HG02870 (cell line): ENCODE data around the gene BST2.

Experiments used
- ATAC-seq: cut with Tn5 transposase; IDR thresholded peaks from one replicate; pipeline ENCODE4 v1.9.1; 2021; ENCODE audit warnings: mild to moderate bottlenecking, moderate library complexity; ENCODE audit not compliant: unreplicated experiment

BST2 gene, protein sequence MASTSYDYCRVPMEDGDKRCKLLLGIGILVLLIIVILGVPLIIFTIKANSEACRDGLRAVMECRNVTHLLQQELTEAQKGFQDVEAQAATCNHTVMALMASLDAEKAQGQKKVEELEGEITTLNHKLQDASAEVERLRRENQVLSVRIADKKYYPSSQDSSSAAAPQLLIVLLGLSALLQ

DNA sequence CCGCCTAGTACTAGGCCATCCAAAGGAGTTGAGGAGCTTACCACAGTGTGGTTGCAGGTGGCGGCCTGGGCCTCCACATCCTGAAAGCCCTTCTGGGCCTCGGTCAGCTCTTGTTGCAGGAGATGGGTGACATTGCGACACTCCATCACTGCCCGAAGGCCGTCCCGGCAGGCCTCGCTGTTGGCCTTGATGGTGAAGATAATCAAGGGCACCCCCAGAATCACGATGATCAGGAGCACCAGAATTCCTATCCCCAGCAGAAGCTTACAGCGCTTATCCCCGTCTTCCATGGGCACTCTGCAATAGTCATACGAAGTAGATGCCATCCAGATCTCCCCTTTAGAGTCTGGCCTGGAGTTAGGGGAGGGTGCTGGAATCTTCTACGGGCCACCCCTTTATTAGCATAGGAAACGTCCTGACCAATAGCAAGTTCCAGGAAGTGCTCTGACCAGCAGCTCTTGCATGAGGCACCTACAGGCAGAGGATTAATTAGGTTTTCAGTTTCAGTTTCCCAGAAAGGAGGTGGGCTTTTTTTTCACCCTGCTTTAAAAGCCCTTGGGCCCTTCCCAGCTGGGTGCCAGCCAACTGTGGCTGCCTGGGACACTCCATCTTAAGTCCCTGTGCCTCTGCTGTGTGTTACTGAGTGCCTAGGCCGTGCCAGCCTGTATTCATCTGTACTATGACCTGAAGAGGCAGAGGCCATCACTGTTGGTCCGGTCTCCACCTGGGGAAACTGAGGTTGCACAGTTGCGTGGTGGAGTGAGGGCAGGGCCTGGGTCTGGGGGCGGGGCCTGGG lies at the start of gene BST2:
BST2 (minus strand) TSS at position 381 of the 796 bp plus-strand sequence; CDS start at position 326, 55 bp downstream.
- ATAC-seq, result peak; percentile 79

DNA sequence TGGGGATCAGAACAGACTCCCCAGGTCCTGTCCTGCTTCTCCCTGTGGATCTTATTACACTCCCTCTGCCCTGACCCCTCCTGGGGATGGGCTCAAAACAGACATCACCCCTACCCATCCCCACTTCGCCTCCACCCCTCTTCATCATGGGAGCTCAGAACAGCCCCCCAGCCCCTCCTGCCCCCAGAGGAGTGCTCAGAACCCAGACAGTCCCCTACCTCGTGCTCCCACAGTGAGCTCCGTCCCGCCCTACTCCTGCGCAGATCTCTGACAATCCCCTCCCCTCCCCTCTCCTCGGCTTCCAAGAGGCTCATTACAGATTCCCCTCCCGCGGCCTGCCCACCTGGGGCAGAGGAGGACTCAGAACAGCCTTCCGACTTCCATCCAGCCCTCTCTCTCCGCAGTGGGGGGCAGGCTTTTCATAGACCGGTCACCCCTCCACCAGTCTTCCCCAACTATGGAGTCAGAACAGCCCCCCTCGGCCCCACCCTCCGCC lies 49.2 kb upstream of the BST2 start:
- no peak for ATAC-seq

DNA sequence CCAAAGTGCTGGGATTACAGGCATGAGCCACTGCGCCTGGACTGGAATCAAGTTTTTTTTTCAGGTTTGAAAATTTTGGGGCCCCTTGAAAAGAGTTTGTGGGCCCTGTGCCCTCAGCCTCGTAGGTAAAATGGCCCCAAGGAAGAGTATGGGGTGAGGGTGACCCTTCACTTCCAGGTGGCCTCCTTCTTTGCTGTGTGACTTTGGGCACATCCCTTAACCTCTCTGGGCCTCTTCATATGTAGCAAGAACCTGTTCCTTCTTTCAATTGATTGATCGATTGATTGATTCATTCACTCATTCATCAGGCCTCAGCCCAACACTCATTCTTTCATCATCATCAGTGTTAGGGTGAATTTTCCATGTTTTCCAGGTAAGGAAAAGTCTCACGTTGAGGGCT lies 46.4 kb upstream of the BST2 start:
- ATAC-seq, result no peak

DNA sequence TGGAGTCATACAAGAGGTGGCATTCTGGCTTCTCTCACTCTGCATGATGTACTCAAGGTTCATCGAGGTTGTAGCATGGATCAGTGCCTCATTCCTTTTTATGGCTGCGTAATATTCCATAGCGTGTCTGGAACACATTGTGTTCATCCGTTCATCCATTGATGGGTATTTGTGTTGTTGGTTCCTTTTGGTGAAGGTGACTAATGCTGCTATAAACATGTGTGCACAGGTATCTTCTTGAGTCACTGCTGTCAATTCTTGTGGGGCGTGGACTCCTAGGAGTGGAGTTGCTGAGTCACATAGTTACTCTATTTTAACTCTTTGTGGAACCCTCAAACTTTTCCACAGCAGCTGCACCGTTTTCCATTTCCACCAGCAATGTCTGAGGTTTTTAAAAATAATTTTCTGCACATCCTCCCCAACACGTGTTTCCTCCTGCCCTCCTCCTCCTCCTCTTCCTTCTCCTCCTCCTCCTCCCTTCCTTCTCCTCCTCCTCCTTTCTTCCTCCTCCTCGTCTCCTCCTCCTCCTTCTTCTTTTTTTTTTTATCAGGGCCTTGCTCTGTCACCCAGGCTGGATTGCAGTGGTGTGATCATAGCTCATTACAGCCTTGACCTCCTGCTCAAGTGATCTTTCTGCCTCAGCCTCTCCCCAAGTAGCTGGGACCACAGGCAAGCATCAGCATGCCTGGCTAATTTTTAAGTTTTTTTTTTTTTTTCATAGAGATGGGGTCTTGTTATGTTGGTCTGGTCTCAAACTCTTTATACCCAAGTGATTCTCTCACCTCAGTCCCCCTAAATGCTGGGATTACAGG lies 45.0 kb upstream of the BST2 start:
- peak; percentile 55 for ATAC-seq

DNA sequence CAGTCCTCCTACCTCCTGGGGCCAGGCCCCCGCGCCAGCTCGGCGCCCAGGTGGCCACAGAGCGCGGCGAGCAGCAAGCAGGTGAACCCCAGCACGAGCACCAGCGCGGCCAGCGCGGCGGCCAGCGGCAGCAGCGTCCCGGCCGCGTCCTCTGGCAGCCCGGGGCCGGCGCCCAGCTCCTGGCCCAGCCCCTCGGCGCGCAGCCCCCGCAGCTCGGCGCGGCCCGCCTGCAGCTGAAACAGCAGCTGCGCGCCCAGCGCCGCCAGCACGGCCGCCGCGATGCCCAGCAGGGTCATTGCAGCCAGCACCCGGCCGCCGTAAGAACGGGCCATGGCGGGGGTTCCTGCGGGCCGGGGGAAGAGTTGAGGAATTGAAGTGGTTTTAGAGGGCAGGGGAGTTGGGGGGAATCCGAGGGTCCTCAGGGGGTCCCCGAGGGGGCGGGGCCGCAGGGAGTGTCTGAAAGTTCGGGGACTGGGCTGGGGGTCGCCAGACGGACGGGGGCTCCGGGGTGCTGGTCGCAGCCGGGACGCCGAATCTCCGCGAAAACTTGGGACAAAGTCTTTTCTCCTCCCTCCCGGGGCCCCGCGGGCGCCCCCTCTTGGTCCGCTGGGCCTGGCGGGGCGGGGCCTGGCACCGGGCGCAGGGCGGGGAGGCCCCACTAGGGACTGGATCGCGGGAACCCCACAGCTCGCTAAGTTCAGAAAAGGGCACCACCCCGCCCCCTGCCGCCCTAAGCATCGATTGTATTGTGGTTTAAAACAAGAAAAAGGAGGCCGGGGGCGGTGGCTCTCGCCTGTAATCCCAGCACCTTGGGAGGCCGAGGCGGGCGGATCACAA lies 42.9 kb upstream of the BST2 start, which contains the start of gene TMEM221:
TMEM221 (minus strand) TSS at position 538 of the 837 bp plus-strand sequence; CDS start at position 332, 206 bp downstream.
- no peak for ATAC-seq

DNA sequence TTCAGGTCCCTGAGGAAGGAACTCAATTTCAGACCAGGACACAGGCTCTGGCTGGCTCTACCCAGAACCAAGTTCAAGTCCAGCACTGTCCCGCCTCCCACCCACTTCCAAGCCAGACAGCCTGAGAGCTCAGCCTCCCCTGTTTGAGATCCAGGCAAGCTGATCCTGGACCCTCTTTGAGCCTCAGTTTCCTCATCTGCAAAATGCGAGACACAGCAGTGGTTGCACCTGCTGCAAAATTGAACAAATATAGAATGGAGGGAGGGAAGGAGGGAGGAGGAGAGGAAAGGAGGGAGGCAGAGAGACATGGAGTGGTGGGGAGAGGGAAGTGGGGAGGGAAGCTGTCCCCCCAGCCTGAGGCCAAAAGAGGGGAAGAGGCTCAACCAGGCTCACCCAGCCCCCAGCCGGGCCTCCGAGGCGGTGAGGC lies 42.3 kb upstream of the BST2 start:
- ATAC-seq, result no peak

DNA sequence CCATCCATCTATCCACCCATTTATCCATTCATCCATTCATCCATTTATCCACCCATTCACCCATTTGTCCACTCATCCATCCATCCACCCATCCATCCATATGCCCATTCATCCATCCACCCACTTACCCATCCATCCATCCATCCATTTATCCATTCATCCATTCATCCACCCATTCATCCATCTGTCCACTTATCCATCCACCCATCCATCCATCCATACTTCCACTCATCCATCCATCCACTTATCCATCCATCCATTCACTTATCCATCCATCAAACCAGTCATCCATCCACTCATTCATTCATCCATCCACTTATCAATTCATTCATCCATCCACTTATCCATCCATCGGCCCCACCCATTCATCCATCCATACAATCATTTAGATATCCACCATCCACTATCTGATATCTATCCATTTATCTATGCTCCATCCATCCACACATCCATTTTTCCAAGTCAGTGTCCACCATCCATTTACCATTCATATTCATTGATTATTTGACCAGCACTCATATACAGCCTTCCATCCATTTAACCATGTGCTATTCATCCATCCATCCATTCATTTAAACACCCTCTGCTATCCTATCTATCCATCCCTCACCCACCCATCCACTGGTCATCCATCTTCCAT lies 40.2 kb upstream of the BST2 start:
- ATAC-seq, result no peak

DNA sequence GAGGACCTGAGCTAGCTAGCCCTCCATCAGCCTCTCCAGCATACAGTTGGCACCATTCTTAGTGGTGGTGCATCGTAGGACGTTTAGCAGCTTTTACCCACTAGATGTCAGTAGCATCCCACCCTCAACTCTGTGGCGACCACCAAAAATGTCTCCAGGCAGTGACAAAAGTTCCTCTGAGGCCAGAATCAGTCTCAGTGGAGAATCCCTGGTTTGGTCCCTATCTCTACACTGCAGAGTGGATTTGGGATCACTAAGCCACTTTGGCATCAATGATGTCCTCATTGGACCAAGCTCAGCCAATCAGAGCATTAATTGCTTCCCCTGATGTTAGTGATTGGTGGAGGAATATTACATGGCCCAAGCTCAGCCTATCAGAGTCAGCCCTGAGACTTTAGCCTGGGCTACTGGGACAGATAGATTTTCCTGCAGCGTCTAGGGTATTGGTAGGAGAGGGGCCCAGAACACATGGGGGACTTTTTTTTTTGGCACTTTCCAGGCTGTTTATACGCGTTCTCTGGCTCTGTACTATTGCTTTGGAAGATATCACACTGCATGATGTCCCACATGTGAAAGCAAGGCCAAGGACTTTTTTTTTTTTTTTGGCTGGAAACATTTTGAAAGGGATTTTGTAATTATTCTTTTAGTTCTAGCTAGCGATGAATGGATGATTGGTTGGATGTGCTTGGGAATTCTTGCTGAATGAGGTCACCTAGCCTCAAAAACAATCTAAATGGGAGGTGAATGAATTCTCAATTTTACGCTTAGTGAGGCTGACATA lies 36.0 kb upstream of the BST2 start:
- no peak for ATAC-seq

DNA sequence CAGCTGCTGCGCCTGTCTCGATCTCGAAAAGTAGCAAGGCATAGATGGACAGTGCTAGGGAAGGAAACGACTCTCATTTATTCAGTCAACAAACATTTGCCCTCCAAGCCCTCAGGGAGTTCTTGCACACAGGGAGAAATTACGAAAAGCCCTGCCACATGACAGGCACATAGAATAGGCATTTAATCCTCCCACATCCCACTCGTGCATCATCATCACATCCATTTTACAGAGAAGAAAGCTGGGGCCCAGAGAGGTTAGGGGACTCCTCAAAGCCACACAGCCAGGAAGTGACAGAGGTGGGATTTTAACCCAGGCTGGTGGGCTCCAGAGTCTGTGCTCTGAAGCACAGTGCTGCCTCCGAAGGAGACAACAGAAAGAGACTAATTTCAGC lies 31.4 kb upstream of the BST2 start:
- ATAC-seq, result no peak

DNA sequence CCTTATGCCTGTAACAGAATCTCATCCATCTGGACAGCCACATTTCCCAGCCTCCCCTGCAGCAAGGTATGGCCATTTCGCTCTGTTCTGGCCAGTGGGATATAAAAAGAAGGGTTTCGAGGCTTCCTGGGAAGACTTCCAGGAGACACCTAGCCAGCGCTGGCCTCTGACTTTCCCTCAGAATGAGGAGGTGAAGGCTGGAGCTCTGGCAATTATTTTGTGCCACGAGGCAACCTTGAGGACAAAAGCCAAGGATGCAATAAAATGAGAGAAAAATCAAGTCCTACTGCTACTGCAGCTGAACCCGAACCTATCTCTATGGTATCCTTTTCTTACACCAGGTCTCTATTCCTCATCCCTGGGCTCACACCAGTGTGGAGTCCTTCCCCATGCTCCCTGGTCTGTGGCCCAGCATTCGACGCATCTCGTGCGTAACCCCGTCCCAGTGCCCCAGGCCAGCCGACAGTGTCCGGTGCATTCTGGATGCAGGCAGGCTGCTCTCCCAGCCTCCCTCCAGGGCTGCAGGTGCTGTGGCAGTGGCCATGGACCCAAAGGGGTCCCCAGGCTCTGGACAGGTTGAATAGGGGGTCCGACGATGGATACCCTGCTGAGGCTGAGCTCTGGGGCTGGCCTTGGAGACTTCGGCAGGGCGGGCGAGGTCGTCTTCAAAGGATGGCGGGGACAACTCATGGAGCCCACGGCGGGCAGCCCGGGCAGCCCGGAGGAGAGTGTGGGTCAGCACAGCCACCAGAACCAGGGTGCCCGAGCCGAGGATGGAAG lies 30.9 kb upstream of the BST2 start:
- no peak for ATAC-seq

DNA sequence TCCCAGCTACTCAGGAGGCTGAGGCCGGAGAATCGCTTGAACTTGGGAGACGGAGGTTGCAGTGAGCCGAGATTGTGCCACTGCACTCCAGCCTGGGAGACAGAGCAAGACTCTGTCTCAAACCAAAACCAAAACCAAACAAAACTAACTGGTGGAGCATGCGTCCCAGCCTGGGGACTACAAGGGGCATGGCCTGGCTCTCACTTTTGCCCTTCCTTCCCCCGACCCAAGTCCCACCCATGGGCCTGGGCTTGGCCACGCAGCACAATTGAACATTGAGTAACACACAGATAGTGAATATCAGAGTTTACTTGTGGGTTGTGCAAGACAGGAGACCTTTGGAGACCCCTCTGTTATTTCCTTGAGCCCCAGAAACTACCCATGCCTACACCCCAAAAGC lies 29.8 kb upstream of the BST2 start:
- ATAC-seq, result no peak

DNA sequence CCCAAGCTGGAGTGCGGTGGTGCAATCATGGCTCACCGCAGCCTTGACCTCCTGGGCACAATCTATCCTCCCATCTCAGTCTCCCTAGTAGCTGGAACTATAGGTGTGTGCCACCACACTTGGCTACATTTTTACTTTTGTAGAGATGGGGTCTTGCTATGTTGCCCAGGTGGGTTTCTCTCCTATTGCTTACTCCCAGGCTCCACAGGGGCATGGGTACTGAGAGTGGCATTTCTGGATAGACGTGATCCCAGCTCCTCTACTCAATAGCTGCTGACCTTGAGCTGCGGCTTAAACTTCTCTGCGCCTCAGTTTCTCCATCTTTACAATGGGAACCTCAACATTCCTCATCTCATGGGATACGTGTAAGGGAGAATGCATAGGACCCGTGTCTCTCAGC lies 26.0 kb upstream of the BST2 start:
- ATAC-seq, result no peak

DNA sequence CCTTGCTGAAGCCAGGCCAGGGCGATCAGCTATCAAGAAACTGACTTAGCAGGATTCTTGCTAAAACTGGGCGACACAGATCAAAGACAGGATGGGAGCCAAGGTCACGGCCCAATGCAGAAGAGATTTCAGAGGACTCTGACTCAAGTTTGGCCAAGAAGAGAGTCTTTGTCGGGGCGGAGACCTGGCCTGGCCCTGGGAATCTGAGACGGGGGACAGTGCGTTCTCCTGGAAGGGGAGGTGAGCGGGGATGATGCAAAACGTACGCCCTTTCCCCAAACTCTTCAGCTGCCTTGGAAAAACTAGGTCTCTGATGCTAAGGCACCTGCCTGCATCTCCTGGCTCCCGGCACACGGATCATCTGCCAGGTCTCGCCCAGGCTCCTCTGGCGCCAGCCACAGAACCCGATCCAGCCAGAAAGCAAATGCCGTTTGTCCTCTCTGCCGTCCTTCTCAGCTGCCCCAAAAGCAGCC lies 24.2 kb upstream of the BST2 start:
- no peak for ATAC-seq

DNA sequence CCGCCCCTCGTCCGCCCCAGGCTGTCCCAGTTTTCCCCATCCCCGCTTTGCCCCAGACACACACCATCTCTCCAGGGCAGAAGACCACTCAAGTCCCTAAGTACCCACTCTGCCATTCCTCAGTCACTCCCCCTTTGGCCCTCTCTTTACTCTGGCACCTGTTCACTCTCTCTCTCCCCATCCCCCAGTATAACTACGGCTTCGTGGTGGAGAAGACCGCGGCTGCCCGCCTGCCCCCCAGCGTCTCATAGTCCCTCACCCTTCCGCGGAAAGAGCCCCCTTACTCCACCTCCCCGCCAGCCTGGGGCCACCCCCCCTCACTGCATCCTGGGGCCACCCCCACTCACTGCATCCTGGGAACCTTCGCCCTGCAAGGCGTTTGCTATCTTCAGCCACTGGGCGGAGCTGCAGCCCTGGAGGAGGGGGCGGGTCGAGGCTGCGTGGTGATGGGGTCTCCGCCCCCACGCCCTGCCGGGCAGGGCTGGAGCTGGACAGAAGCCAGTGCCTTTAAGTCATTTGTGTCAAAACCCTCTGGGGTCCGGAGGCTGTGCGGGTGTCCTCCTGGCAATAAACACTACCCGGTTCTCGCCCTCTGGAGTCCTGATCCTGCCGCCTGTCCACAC lies 19.4 kb upstream of the BST2 start:
- ATAC-seq, result no peak

DNA sequence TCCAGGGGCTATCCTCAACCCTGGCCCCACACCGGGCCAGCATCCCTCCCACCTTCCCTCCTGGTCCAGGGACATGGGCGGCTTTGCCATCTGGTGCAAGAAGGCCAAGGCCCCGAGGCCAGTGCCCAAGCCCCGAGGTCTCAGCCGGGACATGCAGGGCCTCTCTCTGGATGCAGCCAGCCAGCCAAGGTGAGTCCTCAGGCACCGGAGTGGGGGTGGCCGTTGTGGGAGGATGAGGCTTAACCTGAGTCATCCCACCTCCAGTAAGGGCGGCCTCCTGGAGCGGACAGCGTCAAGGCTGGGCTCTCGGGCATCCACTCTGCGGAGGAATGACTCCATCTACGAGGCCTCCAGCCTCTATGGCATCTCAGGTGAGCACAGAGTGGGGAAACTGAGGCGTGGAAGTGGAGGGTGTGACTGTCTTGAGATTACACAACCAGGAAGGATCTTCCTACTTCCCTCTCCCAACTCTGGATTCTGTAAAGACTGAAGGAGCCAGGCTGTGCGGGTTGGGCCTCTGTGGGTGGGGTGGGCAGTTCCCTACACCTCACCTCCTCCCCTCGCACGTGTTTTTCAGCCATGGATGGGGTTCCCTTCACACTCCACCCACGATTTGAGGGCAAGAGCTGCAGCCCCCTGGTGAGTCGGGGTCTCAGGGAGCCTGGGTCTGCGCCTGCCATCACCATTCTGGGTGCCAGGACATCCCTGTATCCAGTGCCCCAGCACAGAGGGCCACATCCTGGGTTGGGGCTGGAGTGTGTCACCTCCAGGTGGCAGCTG lies 18.2 kb upstream of the BST2 start:
- no peak for ATAC-seq

DNA sequence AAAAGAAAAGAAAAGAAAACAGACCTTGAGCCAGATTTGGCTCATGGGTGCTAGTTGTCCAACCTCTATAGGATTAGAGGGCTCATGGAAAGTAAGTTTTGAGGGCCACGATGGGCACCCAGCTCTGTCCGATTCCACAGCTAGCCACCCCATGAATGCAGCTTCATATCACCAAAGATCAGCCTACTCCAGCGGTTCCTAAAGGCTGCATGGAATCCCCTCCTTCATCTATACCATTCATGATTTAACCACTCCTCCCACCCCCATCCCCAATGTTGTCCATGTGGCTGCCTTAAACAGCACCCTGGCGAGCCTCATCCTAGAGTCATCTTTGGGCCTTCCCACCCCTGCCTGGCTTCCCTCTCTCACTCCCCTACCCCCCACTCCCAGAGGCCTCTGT lies 16.5 kb upstream of the BST2 start:
- no peak for ATAC-seq

DNA sequence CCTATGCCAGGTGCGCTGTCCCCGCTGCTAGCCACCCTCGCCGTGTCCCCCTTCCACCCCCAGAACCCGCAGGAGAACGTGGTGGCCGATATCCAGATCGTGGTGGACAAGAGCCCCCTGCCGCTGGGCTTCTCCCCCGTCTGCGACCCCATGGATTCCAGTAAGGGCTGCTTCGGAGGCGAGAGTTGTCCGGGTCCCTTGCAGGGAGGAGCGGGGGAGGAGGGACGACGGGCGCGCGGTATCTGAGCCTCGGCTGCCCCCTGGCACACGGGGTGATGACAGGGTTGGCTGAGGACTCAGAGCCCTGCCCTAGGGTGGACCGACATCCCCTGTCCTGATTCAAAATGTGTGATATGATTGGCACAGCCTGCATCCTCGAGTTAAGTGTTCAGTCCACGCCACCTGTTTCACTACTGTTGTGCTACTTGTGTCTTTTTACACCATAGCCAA lies 15.1 kb upstream of the BST2 start:
- ATAC-seq, result no peak
